Measurements from ENCODE around the gene NBEAL2.
"Not testable (repeated sequence)": the region's sequence is repeated elsewhere in the genome, so short reads cannot be mapped to it uniquely, and the experiment has no call there.

NBEAL2 gene

DNA sequence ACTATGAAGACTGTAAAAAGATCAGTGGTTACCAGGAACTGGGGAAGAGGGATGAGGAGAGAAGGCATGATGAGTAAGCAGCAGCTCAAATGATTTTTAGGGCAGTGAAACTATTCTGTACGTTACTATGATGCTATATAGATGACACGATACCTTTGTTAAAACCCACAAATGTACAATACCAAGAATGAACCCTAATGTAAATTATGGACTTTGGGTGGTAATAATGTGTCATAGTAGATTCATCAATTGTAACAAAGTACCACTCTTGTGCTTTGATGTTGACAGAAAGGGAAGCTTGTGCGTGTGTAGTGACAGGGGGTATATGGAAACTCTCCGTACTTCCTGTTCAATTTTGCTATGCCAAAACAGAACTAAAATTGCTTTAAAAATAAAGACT lies 51.6 kb downstream of the NBEAL2 start:
- not testable (repeated sequence) for FAIRE-seq

DNA sequence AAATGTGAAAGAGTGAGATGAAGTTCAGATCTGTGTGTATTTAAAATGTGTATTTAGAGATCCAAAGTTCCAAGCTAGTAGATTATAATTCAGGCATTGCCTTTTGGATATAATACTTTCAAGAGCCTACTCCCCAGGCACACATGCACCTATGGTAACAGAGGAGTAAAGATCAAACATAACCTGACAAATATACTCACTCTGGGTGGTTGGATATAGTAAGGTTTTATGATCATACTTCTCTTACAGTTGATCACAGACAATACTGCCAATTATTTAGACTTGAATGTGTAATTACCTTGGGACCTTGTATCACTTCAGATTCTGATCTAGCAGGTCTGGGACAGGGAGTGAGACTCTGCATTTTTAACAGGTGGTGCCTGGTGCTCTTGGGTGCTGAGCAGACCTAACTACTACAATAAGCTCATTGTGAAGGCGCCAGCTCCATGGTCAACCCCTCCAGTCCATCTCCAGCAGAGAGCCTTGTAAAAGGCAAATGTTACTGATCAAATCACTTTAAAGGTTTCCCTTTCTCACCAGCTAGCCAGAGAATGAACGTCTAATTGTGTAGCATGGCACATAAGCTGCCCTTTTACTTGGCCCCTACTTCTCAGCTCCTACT lies 55.5 kb downstream of the NBEAL2 start:
- FAIRE-seq, result no peak
- DNase-seq (ENCODE audit: insufficient read length, low spot score), result no peak

More for the DNA sequence above, 51.6 kb downstream of the NBEAL2 start:
- not testable (repeated sequence) for DNase-seq (ENCODE audit: insufficient read length, low spot score)

DNA sequence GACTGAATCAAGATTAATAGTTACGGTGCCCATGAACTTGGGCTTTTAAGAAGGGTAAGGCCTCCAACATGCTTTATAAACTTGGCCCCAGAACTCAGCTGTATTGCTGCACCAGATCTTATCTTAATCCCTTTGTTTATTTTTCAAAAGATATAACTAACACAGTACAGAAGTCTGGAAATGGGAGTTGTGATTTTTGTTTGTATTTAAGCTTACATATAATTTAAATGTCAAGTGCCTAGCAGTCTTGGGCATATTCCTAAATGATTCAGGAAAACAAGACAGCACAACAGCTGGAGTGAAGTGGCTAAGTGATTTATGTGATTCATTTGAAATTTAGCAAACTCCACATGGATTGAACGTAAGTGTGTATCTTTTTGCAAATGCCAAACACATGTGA lies 56.2 kb downstream of the NBEAL2 start:
- DNase-seq (ENCODE audit: insufficient read length, low spot score) (no peak), FAIRE-seq (no peak)

DNA sequence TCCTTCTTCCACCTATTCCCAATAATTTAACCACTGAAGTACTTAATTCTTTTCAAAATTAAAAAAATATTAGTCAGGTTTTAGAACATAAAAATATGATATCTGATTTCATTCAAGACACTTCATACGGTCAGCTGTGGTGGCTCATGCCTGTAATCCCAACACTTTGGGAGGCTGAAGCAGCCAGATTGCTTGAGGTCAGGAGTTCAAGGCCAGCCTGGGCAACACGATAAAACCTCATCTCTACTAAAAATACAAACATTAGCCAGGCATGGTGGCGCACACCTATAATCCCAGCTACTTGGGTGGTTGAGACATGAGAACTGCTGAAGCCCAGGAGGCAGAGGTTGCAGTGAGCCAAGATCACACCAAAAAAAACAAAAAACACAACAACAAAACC lies 56.7 kb downstream of the NBEAL2 start:
- DNase-seq (ENCODE audit: insufficient read length, low spot score) (no peak), FAIRE-seq (no peak)

DNA sequence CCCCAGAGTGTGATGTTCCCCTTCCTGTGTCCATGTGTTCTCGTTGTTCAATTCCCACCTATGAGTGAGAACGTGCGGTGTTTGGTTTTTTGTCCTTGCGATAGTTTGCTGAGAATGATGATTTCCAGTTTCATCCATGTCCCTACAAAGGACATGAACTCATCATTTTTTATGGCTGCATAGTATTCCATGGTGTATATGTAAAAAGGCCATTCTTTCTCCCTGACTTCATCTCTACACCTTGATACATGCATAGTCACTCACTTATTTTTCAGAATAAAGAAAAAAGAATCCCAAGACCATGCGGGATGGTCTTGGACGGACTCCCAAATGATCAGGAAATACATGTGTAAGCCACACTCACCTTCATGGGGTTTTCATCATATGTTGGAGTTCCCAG lies 57.8 kb downstream of the NBEAL2 start:
- not testable (repeated sequence) for DNase-seq (ENCODE audit: insufficient read length, low spot score); FAIRE-seq

DNA sequence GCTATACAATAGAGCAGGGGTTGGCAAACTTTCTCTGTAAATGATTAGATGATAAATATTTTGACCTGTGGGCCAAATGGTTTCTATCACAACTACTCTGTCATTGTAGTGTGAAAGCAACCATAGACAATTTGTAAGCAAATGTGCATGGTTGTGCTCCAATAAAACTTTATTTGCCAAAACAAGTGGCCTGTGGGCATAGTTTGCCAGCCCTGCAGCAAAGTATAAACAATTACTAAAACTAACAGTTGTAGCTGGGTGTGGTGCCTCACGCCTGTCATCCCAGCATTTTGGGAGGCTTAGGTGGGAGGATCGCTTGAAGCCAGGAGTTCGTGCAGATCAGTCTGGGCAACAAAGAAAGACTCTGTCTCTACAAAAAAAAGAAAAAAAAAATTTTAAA lies 61.6 kb downstream of the NBEAL2 start:
- no peak for FAIRE-seq

DNA sequence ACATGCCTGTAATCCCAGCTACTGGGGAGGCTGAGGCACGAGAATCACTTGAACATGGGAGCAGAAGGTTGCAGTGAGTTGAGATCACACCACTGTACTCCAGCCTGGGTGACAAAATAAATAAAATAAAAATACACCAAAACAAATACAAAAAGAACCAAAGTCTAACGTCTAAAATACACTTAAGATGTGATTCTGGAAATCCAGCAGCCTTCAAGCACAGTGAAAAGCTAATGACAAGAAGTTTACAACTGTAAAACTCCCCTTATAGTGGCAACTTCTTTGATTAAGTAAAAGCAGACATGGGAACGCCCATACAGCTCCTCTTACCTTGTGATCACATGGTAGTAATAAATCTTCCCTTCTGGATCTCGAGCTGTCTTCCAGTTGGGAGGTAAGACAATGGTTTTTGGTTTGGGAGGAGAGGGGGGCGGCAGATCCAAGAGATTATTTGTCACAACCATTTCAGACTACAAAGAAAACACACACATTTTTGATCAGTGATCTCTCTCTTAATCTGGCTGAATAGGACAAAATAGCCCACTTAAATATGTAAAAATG lies 62.8 kb downstream of the NBEAL2 start:
- no peak for FAIRE-seq

More for the DNA sequence above, 61.6 kb downstream of the NBEAL2 start:
- no peak for DNase-seq (ENCODE audit: insufficient read length, low spot score)

DNA sequence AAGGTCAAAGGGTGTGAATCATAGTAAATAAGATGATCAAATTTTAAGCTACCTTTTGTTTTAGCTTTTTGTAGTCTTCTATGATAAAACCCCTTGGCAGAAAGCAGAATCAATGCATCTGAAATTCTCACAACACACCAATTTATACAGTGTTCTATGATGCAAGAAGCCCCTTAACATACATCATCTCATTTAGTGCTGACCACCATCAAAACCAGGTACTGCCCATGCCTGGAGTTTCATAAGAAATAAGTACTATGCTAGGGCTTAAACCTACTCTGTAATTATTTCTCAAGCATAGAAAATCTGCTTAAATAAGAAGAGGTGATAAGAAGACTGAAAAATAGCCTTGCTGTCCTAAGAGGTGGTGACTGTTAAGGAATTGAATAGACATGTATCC lies 67.6 kb downstream of the NBEAL2 start:
- FAIRE-seq (no peak), DNase-seq (ENCODE audit: insufficient read length, low spot score) (no peak)

More for the DNA sequence above, 62.8 kb downstream of the NBEAL2 start:
- no peak for DNase-seq (ENCODE audit: insufficient read length, low spot score)

DNA sequence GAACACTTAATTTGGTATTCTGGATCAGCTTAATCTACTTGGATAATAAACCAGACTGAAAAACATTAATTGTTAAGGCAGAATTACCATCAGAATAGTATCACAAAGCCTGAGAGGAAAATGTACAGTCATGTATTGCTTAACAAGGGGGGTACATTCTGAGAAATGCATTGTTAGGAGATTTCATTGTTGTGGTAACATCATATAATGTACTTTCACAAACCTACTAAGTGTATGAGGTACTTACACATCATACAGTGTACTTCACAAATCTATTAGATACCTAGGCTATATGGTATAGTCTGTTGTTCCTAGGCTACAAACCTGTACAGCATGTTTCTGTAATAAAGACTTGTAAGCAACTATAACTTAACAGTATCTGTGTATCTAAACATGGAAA lies 68.2 kb downstream of the NBEAL2 start:
- DNase-seq (ENCODE audit: insufficient read length, low spot score), result no peak
- FAIRE-seq, result no peak

DNA sequence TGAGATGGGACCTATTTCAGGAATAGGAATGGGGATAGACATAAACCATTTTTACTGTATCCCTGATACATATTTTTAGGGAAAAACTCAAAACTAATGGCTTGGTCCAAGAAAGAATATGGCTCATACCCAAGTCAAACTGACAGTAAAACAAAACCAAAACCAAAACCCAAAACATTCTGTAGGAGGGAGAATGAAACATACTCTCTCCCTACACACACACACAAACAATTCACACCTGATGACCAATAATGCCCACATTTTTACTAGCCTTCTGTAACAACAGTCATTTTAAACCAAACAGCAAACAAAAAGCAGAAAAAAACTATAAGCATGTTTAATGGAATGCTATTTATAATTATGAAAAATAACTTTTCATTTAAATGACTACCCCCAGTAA lies 74.9 kb downstream of the NBEAL2 start:
- DNase-seq (ENCODE audit: insufficient read length, low spot score) (no peak), FAIRE-seq (no peak)

DNA sequence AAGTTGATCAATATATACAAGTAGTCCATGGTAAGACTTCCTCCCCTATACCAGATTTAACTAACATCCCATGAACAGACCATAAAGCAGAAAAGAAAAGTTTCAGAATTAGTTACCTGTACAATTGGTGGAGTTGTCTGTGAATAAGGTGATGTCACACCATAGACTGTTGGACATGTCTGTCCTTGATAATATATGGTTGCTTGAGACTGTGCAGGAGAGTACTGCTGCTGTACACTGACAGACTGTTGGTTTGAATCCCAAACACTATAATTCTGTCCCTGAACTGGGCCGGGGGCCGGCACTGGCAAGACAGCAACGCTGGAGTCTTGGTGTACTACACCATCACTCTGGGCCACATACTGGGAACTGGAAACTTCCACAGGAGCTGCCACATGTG lies 77.2 kb downstream of the NBEAL2 start:
- FAIRE-seq (no peak), DNase-seq (ENCODE audit: insufficient read length, low spot score) (no peak)

DNA sequence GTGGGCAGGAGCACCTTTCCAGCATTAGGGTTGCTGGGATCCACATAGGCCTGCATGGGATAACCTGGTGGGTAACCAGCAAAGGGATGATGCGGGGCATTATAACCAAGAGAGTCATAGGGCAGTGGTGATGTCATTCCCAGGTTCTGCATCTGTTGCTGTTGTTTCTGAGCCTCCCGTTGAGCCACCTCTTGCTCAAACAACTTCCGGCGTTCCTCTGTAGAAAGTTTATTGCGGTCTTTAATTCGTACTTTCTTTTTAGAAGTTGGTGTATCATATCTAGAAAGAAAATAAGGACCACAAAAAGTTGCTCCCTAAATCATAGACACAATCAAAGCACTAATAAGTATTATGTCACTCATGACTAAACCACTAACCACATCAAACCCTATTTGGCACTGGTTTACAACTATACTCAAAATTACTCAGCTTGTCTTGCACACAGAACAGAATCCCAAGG lies 77.8 kb downstream of the NBEAL2 start:
- FAIRE-seq (no peak), DNase-seq (ENCODE audit: insufficient read length, low spot score) (no peak)
